GM12873 (cell line): Measurements from ENCODE around the gene SCN8A.

ENCODE experiments used
- TF ChIP-seq, protein P1 (sequence below): IDR thresholded peaks from 2 replicates; pipeline ENCODE4 v1.5.1; 2012; ENCODE audit warnings: low read depth, mild to moderate bottlenecking, moderate library complexity, low read length, control low read depth; ENCODE audit not compliant: insufficient read depth; ENCODE audit errors: missing control alignments

The SCN8A gene

DNA sequence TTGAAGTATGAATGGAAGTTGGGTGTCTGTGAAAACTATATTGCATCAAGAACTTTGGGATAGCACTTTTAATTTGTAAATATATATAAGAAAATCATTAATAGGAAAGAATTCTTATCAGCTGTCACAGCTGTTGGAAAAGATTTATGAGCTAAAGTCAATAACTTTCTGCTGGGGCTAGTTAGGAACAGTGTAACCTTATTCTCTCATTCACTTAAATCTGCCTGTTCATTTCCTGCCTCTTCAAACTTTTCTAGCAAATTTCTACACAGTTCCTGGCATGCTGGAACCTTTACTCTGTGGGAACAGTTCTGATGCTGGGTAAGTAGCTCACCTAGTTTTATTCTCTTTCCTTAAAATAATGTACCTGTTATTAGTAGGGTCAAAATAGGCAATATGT is 109.9 kb downstream of the SCN8A start:
- TF ChIP-seq, protein P1, sequence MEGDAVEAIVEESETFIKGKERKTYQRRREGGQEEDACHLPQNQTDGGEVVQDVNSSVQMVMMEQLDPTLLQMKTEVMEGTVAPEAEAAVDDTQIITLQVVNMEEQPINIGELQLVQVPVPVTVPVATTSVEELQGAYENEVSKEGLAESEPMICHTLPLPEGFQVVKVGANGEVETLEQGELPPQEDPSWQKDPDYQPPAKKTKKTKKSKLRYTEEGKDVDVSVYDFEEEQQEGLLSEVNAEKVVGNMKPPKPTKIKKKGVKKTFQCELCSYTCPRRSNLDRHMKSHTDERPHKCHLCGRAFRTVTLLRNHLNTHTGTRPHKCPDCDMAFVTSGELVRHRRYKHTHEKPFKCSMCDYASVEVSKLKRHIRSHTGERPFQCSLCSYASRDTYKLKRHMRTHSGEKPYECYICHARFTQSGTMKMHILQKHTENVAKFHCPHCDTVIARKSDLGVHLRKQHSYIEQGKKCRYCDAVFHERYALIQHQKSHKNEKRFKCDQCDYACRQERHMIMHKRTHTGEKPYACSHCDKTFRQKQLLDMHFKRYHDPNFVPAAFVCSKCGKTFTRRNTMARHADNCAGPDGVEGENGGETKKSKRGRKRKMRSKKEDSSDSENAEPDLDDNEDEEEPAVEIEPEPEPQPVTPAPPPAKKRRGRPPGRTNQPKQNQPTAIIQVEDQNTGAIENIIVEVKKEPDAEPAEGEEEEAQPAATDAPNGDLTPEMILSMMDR, result no peak

DNA sequence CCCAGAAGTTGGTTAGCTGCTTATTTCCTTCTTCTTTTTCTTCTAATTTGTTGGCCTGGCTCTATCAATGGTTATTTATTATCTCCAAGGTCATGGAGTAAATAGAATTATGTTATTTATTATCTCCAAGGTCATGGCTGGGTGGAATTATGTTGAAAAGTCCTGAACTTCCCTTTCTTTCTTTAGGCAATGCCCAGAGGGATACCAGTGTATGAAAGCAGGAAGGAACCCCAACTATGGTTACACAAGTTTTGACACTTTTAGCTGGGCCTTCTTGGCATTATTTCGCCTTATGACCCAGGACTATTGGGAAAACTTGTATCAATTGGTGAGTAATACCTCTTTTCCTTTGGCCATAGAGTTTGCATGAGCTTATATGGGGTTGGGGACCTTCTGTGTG is 111.6 kb downstream of the SCN8A start:
- TF ChIP-seq, protein P1, result no peak

DNA sequence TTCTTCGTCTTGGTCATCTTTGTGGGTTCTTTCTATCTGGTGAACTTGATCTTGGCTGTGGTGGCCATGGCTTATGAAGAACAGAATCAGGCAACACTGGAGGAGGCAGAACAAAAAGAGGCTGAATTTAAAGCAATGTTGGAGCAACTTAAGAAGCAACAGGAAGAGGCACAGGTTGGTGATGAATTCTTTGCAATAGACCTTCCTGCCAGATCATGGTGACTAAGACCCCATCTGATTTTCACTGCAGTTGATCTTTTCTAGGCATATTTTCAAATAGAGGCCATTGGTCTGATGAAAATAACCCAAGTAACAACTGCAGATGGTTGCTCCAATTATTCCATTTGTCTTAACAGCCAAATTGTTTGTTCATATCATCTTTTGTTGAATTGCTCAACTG is 114.4 kb downstream of the SCN8A start:
- TF ChIP-seq, protein P1, result no peak

DNA sequence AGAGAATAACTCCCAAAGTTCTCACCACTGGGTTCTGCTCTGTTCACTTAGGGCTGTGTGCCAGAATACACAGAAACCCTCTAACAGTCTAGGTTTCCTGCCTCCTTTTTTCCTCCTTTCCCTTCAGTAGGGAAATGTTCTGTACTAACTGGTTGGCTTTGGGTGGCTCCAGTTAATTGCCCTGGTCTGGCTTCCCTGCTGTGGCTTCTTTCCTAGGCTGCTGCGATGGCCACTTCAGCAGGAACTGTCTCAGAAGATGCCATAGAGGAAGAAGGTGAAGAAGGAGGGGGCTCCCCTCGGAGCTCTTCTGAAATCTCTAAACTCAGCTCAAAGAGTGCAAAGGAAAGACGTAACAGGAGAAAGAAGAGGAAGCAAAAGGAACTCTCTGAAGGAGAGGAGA is 115.2 kb downstream of the SCN8A start:
- TF ChIP-seq, protein P1, result no peak

DNA sequence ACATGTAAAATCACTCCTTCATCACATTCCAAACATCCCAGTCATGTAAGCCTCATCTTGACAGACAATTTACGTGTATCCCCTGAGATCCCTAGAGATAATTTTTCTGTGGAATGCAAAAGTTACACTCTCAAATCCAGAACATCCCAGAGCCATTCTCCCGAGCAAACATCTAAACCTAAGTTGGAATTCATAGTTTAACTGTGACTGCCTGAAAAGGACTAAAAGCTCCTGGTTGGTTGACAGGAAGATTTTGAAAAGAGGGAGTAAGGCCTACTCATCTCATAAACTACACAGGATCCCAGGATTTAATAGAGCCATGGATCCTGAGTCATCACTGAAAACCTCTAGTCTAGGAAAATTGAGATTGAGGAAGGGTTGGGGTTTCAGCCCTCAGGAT is 123.6 kb downstream of the SCN8A start:
- TF ChIP-seq, protein P1, result no peak

DNA sequence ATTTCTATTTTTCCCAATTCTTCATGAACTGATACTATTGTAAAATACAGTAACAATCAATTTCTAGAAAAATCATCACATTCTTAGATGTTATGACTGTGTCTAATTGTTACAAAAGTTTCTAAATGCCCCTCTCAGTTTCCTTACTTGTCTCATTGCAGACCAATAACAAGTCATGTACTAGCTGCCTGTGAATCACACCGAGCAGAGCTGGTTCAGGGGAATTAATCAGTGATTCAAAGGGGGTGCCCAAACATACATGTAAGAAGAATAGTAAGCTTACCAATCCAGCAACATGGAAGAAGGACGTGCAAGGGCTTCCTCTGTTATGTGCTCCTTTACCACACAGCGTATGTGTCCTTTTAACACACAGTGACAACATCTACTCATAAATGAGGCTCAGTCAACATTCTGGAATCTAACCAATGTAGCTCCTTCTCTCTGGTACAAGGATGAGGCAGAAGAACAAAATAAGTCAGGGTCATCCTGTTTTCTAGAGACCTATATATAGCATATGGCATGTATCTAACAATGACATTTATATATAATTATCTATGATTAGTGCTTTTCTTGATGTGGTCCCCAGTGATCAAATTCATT is 126.4 kb downstream of the SCN8A start:
- TF ChIP-seq, protein P1, result no peak

DNA sequence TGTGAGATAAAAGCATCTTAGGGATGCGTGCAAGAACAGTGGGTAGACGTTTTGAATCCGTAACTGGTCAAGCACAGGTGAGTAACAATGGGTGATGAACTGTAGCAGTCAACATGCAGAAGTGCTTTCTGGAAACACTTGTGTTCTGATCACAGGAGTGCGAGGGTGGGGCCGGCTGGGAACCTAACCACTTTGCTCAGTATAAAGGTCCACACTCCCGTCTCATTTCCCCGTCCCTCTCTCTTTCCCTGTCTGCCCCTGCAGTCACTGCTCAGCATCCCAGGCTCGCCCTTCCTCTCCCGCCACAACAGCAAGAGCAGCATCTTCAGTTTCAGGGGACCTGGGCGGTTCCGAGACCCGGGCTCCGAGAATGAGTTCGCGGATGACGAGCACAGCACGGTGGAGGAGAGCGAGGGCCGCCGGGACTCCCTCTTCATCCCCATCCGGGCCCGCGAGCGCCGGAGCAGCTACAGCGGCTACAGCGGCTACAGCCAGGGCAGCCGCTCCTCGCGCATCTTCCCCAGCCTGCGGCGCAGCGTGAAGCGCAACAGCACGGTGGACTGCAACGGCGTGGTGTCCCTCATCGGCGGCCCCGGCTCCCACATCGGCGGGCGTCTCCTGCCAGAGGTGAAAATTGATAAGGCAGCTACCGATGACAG is 130.4 kb downstream of the SCN8A start:
- TF ChIP-seq, protein P1, result no peak
